ENCODE results near the gene PLD5. TPM values are rescaled to one million over a fixed set of nuclear protein-coding genes. Genes with fewer than 3 reads are reported as not detected.

PLD5 gene
- total and polyA plus RNA-seq, 5 donors = 0.14 to 0.31 (median 0.17) TPM; not detected in 1

- intact Hi-C loops (cut with DNase I) = no loop called here
- Histone ChIP-seq H3K4me1 (ENCODE audit: control insufficient read depth, insufficient read depth, low read length) (no peaks in the 10 kb centered on the region), H3K27me3 (ENCODE audit: control insufficient read depth, insufficient read depth) (no peaks in the 10 kb centered on the region), H3K9me3 (ENCODE audit: control insufficient read depth, low read length) (no peaks in the 10 kb centered on the region), H3K27ac (ENCODE audit: low read length) (no peak overlapping the region), H3K4me3 (ENCODE audit: low read length) (no peak overlapping the region)
- ATAC-seq = no peak
- 39% methylated on average over 1 of the region's 1 CpG for WGBS
- no peak for DNase-seq
Observed at GRCh38 chr1:242535986-242536385, 11.5 kb upstream of the PLD5 start.

- H3K27me3 ChIP-seq (ENCODE audit: control insufficient read depth, insufficient read depth) = no peaks in the 10 kb centered on the region
- H3K4me1 ChIP-seq (ENCODE audit: control insufficient read depth, insufficient read depth, low read length) = no peaks in the 10 kb centered on the region
- H3K9me3 ChIP-seq (ENCODE audit: control insufficient read depth, low read length) = no peaks in the 10 kb centered on the region
- DNase-seq (no peak), ATAC-seq (no peak)
- intact Hi-C loops (cut with DNase I) = no loop called here
- WGBS = 74% methylated on average over 1 of the region's 1 CpG
- no peak overlapping the region for H3K4me3 ChIP-seq (ENCODE audit: low read length)
- no peak overlapping the region for H3K27ac ChIP-seq (ENCODE audit: low read length)
Observed at GRCh38 chr1:242534753-242535152, 10.3 kb upstream of the PLD5 start.

- no peak overlapping the region for H3K27ac ChIP-seq (ENCODE audit: low read length)
- ATAC-seq (no peak), DNase-seq (no peak)
- 53% methylated on average over 1 of the region's 1 CpG for WGBS
- intact Hi-C loops (cut with DNase I) = no loop called here
- no peaks in the 10 kb centered on the region for H3K9me3 ChIP-seq (ENCODE audit: control insufficient read depth, low read length)
- H3K4me1 ChIP-seq (ENCODE audit: control insufficient read depth, insufficient read depth, low read length) = no peaks in the 10 kb centered on the region
- H3K27me3 ChIP-seq (ENCODE audit: control insufficient read depth, insufficient read depth) = no peaks in the 10 kb centered on the region
- H3K4me3 ChIP-seq (ENCODE audit: low read length) = no peak overlapping the region
Observed at GRCh38 chr1:242530761-242531160, 6.3 kb upstream of the PLD5 start.

GRCh38 chr1:242525769-242526168 lies 1.3 kb upstream of the PLD5 start:
- intact Hi-C loops (cut with DNase I) = no loop called here
- ATAC-seq = no peak

GRCh38 chr1:242525360-242525722 lies 844 bp upstream of the PLD5 start:
- Histone ChIP-seq H3K9me3 (ENCODE audit: control insufficient read depth, low read length) (no peaks in the 10 kb centered on the region), H3K27me3 (ENCODE audit: control insufficient read depth, insufficient read depth) (no peaks in the 10 kb centered on the region), H3K4me1 (ENCODE audit: control insufficient read depth, insufficient read depth, low read length) (peaks cover 2% of the 10 kb centered on the region), H3K27ac (ENCODE audit: low read length) (no peak overlapping the region), H3K4me3 (ENCODE audit: low read length) (peak overlapping the region; percentile 74)
- ATAC-seq (no peak), DNase-seq (no peak)
- intact Hi-C loops (cut with DNase I) = no loop called here
- WGBS = 5% methylated on average over 10 of the region's 10 CpGs

More at GRCh38 chr1:242525769-242526168, 1.3 kb upstream of the PLD5 start:
- Histone ChIP-seq H3K27ac (ENCODE audit: low read length) (no peak overlapping the region), H3K4me3 (ENCODE audit: low read length) (no peak overlapping the region), H3K4me1 (ENCODE audit: control insufficient read depth, insufficient read depth, low read length) (peaks cover 2% of the 10 kb centered on the region), H3K9me3 (ENCODE audit: control insufficient read depth, low read length) (no peaks in the 10 kb centered on the region), H3K27me3 (ENCODE audit: control insufficient read depth, insufficient read depth) (no peaks in the 10 kb centered on the region)
- no peak for DNase-seq
- WGBS = 73% methylated on average over 2 of the region's 2 CpGs

GRCh38 chr1:242523719-242524570 lies 552 bp downstream of the PLD5 start:
- Histone ChIP-seq H3K27ac (ENCODE audit: low read length) (no peak overlapping the region), H3K9me3 (ENCODE audit: control insufficient read depth, low read length) (no peaks in the 10 kb centered on the region), H3K4me3 (ENCODE audit: low read length) (peak overlapping the region; percentile 74), H3K27me3 (ENCODE audit: control insufficient read depth, insufficient read depth) (no peaks in the 10 kb centered on the region), H3K4me1 (ENCODE audit: control insufficient read depth, insufficient read depth, low read length) (peaks cover 2% of the 10 kb centered on the region)
- ATAC-seq (peak in 1 of 2 donors; percentile 73), DNase-seq (peak in 2 of 3 donors; percentile 60 to 61)
- 1% methylated on average over 81 of the region's 85 CpGs for WGBS
- intact Hi-C loops (cut with DNase I) = no loop called here

- intact Hi-C loops (cut with DNase I) = no loop called here
Observed at GRCh38 chr1:242522996-242523718, 1.3 kb downstream of the PLD5 start.

GRCh38 chr1:242522304-242522945 lies 2.1 kb downstream of the PLD5 start:
- intact Hi-C loops (cut with DNase I) = no loop called here

More at GRCh38 chr1:242522996-242523718, 1.3 kb downstream of the PLD5 start:
- Histone ChIP-seq H3K4me3 (ENCODE audit: low read length) (no peak overlapping the region), H3K9me3 (ENCODE audit: control insufficient read depth, low read length) (no peaks in the 10 kb centered on the region), H3K4me1 (ENCODE audit: control insufficient read depth, insufficient read depth, low read length) (peaks cover 2% of the 10 kb centered on the region), H3K27ac (ENCODE audit: low read length) (no peak overlapping the region), H3K27me3 (ENCODE audit: control insufficient read depth, insufficient read depth) (no peaks in the 10 kb centered on the region)
- ATAC-seq = no peak
- WGBS = 3% methylated on average over 26 of the region's 26 CpGs
- DNase-seq = no peak

GRCh38 chr1:242515555-242515954 lies 8.9 kb downstream of the PLD5 start:
- intact Hi-C loops (cut with DNase I) = no loop called here
- 28% methylated on average over 2 of the region's 2 CpGs for WGBS
- no peak for ATAC-seq

More at GRCh38 chr1:242522304-242522945, 2.1 kb downstream of the PLD5 start:
- Histone ChIP-seq H3K4me1 (ENCODE audit: control insufficient read depth, insufficient read depth, low read length) (peaks cover 2% of the 10 kb centered on the region), H3K4me3 (ENCODE audit: low read length) (no peak overlapping the region), H3K27ac (ENCODE audit: low read length) (no peak overlapping the region), H3K9me3 (ENCODE audit: control insufficient read depth, low read length) (no peaks in the 10 kb centered on the region), H3K27me3 (ENCODE audit: control insufficient read depth, insufficient read depth) (no peaks in the 10 kb centered on the region)
- WGBS = 56% methylated on average over 6 of the region's 6 CpGs
- ATAC-seq (no peak), DNase-seq (no peak)

GRCh38 chr1:242506724-242507123 lies 17.8 kb downstream of the PLD5 start:
- H3K4me3 ChIP-seq (ENCODE audit: low read length) = no peak overlapping the region
- no peaks in the 10 kb centered on the region for H3K27me3 ChIP-seq (ENCODE audit: control insufficient read depth, insufficient read depth)
- DNase-seq (no peak), ATAC-seq (no peak)
- no peaks in the 10 kb centered on the region for H3K9me3 ChIP-seq (ENCODE audit: control insufficient read depth, low read length)
- H3K4me1 ChIP-seq (ENCODE audit: control insufficient read depth, insufficient read depth, low read length) = no peaks in the 10 kb centered on the region
- intact Hi-C loops (cut with DNase I) = no loop called here
- 87% methylated on average over 12 of the region's 12 CpGs for WGBS
- H3K27ac ChIP-seq (ENCODE audit: low read length) = no peak overlapping the region

More at GRCh38 chr1:242515555-242515954, 8.9 kb downstream of the PLD5 start:
- Histone ChIP-seq H3K4me1 (ENCODE audit: control insufficient read depth, insufficient read depth, low read length) (no peaks in the 10 kb centered on the region), H3K27ac (ENCODE audit: low read length) (no peak overlapping the region), H3K27me3 (ENCODE audit: control insufficient read depth, insufficient read depth) (no peaks in the 10 kb centered on the region), H3K9me3 (ENCODE audit: control insufficient read depth, low read length) (no peaks in the 10 kb centered on the region), H3K4me3 (ENCODE audit: low read length) (no peak overlapping the region)
- DNase-seq = no peak

- H3K4me3 ChIP-seq (ENCODE audit: low read length) = no peak overlapping the region
- ATAC-seq = no peak
- no peak for DNase-seq
- H3K4me1 ChIP-seq (ENCODE audit: control insufficient read depth, insufficient read depth, low read length) = no peaks in the 10 kb centered on the region
- no peaks in the 10 kb centered on the region for H3K9me3 ChIP-seq (ENCODE audit: control insufficient read depth, low read length)
- 59% methylated on average over 3 of the region's 3 CpGs for WGBS
- intact Hi-C loops (cut with DNase I) = no loop called here
- no peak overlapping the region for H3K27ac ChIP-seq (ENCODE audit: low read length)
- no peaks in the 10 kb centered on the region for H3K27me3 ChIP-seq (ENCODE audit: control insufficient read depth, insufficient read depth)
Observed at GRCh38 chr1:242489545-242489944, 35.0 kb downstream of the PLD5 start.
